Activated T-cell treated with anti-CD3 and anti-CD28 coated beads for 4 hours (primary cell): Measurements from ENCODE around the gene FN3KRP.
"Not testable (repeated sequence)": the region's sequence is repeated elsewhere in the genome, so short reads cannot be mapped to it uniquely, and the experiment has no call there.

Experiments
- DNase-seq: peaks from one replicate; pipeline ENCODE4 v3.0.0-alpha.2; 2020

The FN3KRP gene

DNA sequence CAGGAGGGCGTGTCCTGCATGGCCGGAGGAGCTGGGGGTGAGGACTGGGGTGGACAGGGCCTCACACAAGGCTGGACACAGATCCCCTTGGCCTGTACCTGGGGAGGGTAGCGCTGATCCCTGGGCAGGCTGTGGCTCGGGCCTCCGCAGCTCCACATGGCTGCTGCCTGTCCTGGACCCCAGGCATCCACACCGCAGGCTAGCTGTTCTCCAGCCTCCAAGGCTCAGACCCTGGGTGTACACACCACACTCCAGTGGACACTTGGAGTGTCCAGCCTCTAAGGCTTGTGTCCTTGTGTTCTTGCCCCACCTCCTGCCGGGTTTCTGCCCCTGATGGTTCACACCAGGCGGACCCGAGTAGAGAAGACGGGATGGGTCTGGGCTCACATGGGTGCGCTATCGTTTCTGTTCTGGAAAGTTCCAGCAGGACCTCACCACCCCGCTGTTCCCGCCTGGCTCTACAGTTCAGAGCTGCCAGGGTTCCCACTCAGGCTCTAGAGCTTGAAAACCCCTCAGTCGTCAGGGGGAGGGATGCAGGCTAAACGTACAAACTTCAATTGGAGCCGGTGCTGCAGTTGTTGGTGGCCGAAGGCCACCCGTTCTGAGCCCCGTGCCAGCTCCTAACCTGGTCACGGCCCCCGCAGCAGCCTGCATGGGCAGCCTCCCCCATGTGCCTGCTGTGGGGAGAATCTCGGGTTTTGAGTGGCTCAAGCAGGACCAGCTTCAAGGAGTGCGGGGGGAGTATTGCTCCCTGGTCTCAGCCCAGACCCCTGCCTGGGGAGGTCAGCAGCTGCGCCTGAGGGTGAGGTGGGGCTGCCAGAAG is 6.6 kb upstream of the FN3KRP start:
- DNase-seq, result no peak

DNA sequence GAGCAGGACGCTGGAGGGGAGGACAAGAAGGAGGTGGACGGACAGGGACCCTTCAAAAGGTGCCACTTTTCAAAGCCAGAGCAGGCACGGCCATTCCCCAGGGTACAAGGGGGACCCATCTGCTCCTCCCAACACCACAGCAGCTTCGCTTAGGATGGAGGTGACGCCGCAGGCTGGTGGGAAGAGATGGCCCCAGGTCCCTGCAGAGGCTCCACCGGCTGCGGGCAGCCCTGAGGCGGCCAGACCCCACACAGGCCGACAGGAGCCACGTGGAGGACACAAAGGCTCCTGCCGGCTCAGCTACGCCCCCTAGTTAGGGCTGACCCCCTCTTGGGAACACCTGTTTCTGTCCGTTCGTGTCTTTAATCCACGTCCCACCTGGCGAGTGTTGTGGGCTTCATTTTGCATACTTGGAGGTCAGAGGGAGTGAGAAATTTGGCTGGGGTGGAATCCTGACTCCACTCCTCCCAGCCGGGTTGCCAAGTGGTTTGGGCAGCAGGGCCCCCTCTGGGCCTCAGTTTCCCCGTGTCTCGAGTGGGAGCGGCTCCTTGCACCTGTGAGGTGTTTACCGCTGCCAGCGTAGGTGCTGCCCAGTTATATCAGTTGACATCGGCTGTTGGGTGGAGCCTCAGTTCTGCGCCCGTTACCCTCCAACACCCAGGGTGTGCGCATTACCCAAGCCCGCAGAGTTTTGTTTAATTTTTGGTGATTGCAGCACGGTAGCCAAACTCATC is 5.8 kb upstream of the FN3KRP start:
- no peak for DNase-seq

DNA sequence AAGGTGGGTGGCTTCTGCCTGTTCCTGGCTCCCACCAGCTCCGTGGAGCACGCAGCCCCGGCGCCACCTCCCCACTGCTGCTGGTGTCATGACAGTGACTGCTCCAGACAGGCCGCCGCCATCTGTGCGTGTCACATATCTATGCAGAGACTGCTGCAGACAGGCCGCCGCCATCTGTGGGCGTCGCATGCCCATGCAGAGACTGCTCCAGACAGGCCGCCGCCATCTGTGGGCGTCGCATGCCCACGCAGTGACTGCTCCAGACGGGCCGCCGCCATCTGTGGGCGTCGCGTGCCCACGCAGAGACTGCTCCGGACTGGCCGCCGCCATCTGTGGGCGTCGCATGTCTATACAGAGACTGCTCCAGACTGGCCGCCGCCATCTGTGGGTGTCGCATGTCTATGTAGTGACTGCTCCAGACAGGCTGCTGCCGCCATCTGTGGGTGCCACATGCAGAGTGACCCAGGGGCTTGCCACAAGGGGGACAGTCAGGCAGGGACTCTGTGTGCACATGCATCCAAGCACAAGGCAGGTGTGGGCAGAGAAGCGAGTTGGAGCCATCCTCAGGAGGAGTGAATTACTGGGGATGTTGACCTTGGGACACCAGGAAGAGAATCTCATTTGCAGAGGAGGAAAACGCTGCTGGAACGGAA is 3.3 kb upstream of the FN3KRP start:
- no peak for DNase-seq

DNA sequence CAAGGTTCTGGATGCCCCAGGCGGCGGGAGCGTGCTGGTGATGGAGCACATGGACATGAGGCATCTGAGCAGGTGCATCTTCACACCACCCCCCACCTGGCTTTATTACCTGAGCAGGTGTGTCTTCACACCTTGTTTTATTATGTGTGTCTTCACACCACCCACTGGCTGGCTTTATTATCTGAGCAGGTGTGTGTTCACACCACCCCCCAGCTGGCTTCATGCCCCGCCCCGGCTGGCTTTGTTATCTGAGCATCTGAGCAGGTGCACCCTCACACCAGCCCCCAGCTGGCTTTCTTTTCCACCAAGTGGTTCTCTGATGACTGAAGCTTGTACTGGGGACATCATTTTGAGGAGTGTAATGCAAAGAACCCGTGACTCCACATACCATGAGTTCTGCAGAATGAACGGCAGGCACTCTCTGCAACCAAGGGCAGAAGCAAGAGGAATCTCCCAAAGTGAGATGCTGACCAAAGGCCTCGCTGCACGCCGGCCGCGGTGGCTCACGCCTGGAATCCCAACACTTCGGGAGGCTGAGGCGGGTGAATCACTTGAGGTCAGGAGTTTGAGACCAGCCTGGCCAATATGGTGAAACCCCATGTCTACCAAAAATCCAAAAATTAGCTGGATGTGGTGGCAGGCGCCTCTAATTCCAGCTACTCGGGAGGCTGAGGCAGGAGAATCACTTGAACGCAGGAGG is 2.6 kb downstream of the FN3KRP start:
- DNase-seq, result no peak

DNA sequence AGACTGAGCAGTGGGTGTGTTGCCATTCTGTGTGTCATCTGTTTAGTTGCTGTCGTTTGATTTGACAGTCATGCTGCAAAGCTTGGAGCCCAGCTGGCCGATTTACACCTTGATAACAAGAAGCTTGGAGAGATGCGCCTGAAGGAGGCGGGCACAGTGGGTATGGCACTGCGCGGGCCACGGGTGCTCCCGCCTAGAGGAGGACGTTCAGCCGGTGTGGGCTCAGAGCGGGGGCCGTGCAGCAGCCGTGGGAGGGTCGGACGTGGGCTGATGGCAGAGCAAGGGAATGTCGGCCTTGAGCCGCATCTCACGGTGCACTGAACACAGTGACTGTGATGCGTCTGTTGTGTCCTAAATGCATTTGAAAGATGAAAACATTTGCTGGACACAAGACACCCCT is 3.7 kb downstream of the FN3KRP start:
- no peak for DNase-seq

DNA sequence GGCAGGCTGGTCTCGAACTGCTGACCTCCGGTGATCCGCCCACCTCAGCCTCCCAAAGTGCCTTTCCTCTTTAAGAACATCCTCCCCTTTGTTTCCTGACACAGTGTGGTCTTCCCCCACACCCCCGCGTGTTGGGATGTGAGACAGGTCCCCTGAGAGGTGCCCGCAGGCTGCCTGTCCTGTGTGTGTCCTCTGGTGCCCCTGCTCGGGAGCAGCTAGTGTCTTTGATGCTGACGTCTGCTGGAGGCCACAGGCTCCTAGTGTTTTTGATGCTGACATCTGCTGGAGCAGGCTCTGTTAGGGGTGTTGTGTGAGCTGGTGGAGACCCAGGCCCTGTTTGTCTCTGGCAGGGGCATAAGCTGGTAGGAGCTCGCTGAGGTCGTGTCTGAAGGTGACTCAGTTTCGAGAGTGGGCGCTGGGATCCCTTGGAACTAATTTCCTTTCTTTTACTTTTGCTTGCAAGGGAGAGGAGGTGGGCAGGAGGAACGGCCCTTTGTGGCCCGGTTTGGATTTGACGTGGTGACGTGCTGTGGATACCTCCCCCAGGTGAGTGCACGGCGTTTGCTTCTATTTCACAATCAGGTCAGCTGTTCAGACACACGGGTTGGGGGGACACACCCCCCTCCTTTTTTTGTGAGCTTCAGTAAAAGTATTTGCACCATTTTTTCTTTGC is 6.0 kb downstream of the FN3KRP start:
- DNase-seq, result no peak

DNA sequence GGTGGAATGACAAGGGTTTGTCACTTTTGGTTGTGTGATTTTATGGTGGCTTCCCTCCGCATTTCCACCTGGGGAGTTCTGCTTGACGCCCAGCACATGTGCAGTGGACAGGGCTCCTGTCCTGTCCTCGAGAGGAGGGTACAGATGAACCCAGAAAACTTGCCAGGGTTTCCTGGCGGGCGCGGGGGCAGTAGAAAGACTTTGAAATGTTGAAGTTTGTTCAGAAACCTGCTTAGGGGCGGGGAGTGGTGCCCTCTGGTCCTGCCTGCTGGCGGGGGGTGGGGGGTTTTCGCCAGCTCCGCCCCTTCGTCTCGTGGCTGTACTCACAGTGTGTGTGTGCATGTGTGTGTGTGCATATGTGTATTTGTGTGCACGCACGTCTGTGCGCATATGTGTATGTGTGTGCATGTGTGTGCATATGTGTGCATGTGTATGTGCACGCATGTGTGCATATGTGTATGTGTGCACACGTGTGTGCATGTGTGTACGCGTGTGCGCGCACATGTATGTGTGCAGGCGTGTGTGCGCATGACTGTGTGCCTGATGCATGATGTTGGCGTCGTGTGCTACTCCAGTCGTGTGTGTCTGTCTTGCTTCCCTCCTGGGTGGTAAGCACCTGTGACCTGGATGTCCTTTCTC is 6.8 kb downstream of the FN3KRP start:
- DNase-seq, result no peak

DNA sequence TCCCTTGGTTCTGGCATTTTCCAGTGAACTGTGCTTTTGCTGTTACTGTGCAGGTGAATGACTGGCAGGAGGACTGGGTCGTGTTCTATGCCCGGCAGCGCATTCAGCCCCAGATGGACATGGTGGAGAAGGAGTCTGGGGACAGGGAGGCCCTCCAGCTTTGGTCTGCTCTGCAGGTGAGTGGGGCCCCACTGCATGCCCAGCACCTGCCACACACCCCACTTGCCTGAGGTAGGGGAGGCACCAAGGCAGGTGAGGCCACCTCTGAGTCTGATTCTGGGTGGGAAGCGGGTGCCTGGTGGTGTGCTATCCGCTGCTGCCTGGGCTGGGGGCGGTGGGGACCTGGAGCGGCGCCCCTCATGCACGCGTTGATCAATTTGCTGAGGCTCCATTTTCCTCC is 9.9 kb downstream of the FN3KRP start:
- no peak for DNase-seq

DNA sequence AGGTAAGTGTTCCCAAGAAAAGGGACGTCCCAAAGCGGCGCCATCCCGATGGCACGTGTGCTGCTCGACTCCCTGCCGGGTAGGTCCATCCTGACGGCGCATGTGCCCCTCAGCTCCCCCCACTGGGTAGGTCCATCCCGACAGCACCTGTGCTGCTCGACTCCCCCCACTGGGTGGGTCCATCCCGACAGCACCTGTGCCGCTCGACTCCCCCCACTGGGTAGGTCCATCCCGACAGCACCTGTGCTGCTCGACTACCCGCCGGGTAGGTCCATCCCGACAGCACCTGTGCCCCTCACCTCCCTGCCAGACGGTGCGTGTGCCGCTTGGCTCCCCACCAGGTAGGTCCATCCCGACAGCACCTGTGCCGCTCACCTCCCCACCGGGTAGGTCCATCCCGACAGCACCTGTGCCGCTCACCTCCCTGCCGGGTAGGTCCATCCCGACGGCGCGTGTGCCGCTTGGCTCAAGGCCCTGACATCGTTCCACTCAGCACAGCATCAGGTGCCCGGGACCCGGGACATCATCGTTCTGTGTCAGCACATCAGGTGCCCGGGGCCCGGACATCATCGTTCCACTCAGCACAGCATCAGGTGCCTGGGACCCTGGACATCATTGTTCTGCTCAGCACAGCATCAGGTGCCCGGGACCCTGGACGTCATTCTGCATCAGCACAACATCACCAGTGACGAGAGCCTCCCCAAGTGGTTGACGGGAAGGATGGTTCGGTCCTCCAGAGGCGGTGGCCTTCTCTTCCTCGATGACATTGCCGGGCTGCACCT is 13.2 kb downstream of the FN3KRP start:
- no peak for DNase-seq

DNA sequence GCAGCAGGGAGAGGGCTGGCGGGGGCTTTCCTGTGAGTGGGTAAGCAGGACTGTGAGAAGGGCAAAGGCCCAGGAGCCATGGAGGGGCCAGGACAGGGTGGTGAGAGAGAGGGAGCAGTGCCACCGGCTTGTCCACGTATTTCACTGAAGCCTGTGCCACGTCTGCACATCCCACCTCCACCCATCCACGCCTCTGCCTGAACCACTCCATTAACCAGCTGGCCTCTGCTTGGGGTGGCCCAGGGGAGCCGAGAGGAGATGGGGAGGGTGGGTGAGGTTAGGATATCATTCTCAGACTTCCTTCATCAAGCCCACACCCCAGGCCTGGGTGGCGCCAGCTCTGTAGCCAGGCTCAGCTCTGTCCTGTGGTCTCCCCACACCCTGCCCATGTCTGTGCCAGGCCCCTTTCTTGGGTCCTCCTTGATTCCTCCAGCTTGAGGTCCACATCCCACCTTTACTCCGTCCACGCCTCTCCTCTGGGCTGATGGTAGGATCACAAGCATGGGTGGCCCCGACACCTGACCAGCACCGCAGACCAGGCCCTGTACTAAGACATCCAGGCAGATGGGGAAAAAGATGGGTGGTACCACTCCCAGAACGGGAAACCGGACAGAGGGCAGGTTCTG is 15.7 kb downstream of the FN3KRP start:
- no peak for DNase-seq

DNA sequence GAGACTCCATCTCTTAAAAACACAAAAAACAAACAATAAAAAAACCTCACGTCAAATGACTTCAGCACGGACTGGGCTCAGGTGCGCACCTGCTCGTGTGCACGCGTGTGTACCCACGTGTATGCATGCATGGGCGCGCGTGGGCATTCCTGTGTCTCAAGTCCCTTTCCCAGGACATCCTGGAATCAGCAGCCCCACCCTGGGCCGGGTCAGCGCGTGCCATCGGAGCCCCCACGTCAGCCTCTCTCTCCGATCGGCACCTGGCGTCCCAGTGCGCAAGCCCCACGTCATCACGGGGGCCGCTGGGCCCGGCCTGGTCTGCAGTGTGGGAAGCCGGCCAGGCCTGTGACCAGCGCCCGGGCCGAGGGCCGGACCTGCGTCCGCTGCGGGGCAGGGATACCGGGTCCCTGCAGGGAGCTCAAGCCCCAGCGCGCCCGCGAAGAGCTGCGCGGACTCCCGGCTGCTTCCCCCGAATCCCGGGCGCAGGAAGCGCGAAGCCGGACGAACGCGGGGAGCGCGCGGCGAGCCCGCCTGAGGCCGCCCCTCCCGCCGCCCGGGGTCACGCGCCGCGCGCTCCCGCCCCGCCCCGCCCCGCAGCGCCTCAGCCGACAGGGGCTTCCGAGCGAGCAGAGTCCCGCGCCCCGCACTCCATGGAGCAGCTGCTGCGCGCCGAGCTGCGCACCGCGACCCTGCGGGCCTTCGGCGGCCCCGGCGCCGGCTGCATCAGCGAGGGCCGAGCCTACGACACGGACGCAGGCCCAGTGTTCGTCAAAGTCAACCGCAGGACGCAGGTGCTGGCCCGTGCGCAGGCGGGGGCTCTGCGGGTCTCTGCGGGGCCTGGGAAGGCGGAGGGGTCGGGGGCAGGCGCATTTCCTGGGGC is 18.7 kb downstream of the FN3KRP start, which contains the start of gene FN3K:
TSS of gene FN3K (plus strand) at position 629 of the 880 bp plus-strand sequence. CDS start at position 651, 22 bp downstream.
- no peak for DNase-seq

DNA sequence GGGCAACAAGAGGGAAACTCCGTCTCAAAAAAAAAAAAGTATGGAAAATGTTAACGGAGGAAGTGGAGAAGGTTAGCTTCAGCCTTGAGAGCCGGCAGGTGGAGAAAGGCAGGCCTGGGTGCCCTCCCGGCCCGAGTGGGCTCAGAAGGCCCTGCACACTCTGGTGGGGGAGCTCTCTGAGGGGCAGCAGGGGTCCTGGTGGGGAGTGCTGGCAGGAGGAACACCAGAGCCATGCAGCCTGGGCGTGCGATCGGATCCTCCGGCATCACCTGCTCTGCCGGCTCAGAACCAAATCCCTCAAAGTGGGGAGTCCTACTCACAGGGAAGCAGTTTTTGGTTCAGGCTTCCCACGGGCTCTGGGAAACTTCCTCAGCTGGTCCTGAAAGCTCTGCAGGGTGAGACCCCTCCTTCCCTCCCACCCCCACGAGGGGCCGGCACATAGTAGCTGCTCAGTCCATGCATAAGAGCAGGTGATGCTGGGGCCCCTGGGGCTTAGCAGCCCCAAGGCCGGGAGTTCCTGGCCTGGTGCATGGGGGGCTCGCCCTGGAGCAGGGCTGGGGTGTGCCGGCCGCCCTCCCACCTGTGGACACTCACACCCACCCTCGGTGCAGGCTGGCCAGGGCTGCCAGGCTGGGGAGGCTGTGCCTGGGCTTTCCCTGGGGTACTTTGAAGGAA is 20.1 kb downstream of the FN3KRP start:
- no peak for DNase-seq

DNA sequence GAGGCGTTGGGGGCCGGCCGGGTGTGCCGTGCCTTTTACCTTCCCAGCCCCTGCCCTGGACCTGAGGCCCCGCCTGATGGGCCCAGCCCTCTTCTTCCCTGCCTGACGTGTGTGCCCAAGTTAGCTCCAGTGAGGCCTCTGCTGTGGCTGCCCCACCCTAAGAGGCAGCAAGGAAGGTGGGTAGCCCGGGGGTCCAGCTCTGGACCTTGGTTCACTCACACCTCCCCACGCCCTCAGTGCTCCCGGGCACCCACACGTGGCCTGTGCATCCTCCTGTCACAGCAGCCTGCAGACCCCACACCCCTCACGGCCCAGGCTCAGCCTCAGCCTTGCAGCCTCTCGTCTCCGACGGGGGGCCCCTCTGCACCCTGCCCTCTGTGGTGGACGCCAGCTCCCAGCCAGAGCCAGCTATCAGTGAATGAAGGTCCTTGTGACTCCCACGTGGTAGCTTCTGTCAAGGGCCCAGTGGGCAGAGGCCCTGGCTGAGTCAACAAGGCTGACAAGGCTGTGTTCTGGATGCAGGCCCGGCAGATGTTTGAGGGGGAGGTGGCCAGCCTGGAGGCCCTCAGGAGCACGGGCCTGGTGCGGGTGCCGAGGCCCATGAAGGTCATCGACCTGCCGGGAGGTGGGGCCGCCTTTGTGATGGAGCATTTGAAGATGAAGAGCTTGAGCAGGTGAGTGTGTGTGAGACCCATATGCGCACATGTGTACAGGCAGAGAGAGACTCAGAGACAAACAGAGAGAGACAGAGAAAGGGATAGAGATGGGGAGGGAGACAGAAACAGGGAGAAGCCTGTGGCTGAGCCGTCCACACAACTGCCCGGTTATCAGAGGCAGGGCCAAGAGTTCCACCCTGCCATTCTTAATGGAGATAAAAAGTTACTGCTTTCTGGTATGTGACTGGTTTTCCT is 21.7 kb downstream of the FN3KRP start:
- no peak for DNase-seq

DNA sequence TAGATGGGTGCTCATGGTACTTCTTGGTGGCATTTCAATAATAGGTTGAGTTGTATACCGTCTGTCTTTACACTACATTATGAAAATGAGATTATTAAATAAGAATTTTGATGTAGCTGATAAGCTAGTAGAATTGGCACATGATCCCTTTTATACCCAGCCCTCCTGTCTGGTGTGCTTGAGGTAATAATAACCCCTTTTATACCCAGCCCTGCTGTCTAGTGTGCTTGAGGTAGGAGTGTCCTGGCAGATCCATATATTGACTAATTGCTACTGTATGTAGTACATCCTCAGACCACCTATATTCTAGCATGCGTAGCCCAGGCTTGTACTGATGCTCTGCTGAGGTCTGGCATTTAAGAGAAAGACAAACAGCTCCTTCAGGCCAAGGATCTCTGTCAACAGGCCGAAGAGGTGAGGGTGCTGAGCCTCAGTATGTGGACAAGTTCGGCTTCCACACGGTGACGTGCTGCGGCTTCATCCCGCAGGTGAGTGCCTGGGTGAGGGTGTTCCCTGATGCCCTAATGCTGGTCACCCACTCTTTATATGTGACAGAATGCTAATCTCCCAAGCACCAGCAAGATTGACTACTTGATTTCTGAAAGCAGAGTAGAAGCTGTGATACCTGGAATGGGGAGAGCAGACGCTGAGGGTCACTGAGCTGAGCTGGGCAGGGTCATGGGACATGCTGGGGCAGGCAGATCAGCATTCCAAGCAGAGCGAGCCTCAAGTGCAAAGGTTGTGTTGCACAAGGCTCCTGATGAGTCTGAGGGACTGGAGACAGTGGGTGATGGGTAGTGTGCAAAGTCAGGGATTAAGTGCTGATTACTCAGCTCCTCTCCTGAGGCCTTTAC is 24.6 kb downstream of the FN3KRP start:
- DNase-seq, result no peak

DNA sequence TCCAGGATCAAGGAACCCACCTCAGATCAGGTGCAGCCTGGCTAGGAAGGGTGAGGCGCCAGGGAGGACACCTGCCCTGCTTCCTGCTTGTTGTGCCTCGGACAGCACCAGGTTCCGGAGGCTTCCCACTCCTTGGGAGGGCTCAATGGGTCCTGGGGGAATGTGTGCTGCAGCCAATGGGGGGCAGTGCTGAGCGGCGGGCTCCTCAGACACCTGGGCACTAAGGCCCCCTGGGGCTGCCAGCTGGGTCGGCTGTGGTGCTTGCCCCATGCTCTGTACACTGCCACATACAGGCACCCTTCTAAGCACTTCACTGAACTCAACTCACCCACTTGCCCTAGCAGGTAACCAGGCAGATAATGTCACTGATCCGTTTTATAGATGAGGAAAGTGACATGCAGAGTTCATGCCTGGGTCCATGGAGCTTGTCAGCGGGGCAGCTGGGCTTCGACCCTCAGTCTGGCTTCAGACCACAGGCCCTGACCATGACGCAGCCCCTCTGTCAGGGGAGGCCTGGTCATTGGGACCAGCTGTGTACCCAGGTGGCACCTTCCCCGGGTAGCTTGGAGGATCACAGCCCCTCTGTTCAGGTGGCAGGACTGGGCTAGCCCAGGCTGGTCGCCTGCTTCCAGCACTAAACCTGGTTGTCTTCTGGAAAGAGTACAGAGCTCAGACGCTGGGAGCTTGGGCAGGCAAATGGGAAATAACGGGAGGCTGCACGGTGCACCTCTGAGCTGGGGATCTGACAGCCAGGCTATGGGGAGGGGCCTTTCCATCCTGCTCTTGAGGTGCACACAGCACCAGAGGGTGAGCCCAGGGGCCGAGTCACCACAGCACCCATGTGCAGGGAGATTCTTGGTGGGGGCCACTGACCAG is 27.1 kb downstream of the FN3KRP start:
- DNase-seq, result no peak

DNA sequence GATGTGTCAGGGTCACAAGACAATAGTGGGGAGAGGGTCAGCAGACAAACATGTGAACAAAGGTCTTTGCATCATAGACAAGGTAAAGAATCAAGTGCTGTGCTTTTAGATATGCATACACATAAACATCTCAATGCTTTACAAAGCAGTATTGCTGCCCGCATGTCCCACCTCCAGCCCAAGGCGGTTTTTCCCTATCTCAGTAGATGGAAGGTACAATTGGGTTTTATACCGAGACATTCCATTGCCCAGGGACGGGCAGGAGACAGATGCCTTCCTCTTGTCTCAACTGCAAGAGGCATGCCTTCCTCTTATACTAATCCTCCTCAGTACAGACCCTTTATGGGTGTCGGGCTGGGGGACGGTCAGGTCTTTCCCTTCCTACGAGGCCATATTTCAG is 28.2 kb downstream of the FN3KRP start:
- DNase-seq, result not testable (repeated sequence)
